Measurements from ENCODE around the gene PYCARD. TPM values are rescaled to one million over a fixed set of nuclear protein-coding genes. Genes with fewer than 3 reads are reported as not detected.
A peak's percentile ranks its signal among the peaks of the same experiment; 100 is the strongest.
"Not testable (repeated sequence)": the region's sequence is repeated elsewhere in the genome, so short reads cannot be mapped to it uniquely, and the experiment has no call there.

PYCARD gene
- total and polyA plus RNA-seq, 7 donors, result 21.0 to 120 (median 24.6) TPM

- Histone ChIP-seq H3K27ac (peak within 1 kb of the TSS; percentile 93 to 99 (median 98)), H3K4me3 (peak within 1 kb of the TSS; percentile 77 to 94 (median 92)), H3K27me3 (no peaks in the 10 kb centered on the region), H3K9me3 (no peaks in the 10 kb centered on the region), H3K36me3 (peaks cover 13 to 27% (median 24%) of the 10 kb centered on the region in 4 donors), H3K4me1 (peaks cover 0 to 42% (median 40%) of the 10 kb centered on the region in 4 donors)
- peak; percentile 96 for DNase-seq
- TF ChIP-seq POLR2AphosphoS5 (IDR thresholded peaks at IDR 0.05) (peak; percentile 100), CTCF (IDR thresholded peaks at IDR 0.05) (no peak), EP300 (IDR thresholded peaks at IDR 0.05) (no peak), POLR2A (IDR thresholded peaks at IDR 0.05) (peak; percentile 97)
- intact Hi-C loops (cut with DNase I), result loop anchor here (1.0 to 10.0 kb wide), 3 partner anchors 38 to 695 kb away; partner anchors contain the start of genes ZNF267 and ZNF843
- 0 to 1% methylated on average over 69 of the region's 69 CpGs for WGBS, 2 donors
Observed at GRCh38 chr16:31179747-31180459, 22.7 kb downstream of the PYCARD start, which contains the start of gene FUS. Gene FUS (plus strand): TSS chr16:31180139. CDS start chr16:31180215, 76 bp downstream.

GRCh38 chr16:31179219-31179746 lies 23.3 kb downstream of the PYCARD start:
- Histone ChIP-seq H3K4me1 (peaks cover 0 to 42% (median 40%) of the 10 kb centered on the region in 4 donors), H3K27ac (peak overlapping the region; percentile 93 to 99 (median 98)), H3K9me3 (no peaks in the 10 kb centered on the region), H3K36me3 (peaks cover 10 to 21% (median 18%) of the 10 kb centered on the region in 4 donors), H3K4me3 (peak overlapping the region; percentile 77 to 94 (median 92)), H3K27me3 (no peaks in the 10 kb centered on the region)
- 1 to 2% methylated on average over 27 of the region's 27 CpGs for WGBS, 2 donors
- no peak for DNase-seq
- TF ChIP-seq POLR2AphosphoS5 (IDR thresholded peaks at IDR 0.05), result peak in 1 of 4 donors; percentile 26
- no peak for TF ChIP-seq EP300 (IDR thresholded peaks at IDR 0.05)
- intact Hi-C loops (cut with DNase I), result loop anchor here (5.0 kb wide), 1 partner anchor 263 kb away; the partner anchor contains the start of gene ZNF843

- H3K27ac ChIP-seq, result no peak overlapping the region
- no peaks in the 10 kb centered on the region for H3K9me3 ChIP-seq
- 50 to 76% methylated on average over 3 of the region's 3 CpGs for WGBS, 2 donors
- no peak for DNase-seq
- H3K36me3 ChIP-seq, result no peaks in the 10 kb centered on the region
- no peak for TF ChIP-seq EP300 (IDR thresholded peaks at IDR 0.05)
- TF ChIP-seq POLR2A (IDR thresholded peaks at IDR 0.05), result no peak
- TF ChIP-seq CTCF (IDR thresholded peaks at IDR 0.05), result no peak
- TF ChIP-seq POLR2AphosphoS5 (IDR thresholded peaks at IDR 0.05), result no peak
- no peak overlapping the region for H3K4me3 ChIP-seq
- peaks cover 0 to 23% (median 20%) of the 10 kb centered on the region in 4 donors for H3K4me1 ChIP-seq
- no peaks in the 10 kb centered on the region for H3K27me3 ChIP-seq
- intact Hi-C loops (cut with DNase I), result loop anchor here (5.0 kb wide), 1 partner anchor 265 kb away; the partner anchor contains the start of gene ZNF843
Observed at GRCh38 chr16:31177136-31177535, 25.4 kb downstream of the PYCARD start.

GRCh38 chr16:31170048-31170447 lies 32.5 kb downstream of the PYCARD start:
- no CpG with 5 or more reads among the region's 2 CpGs for WGBS, 2 donors
- not testable (repeated sequence) for H3K9me3 ChIP-seq

GRCh38 chr16:31168848-31169247 lies 33.7 kb downstream of the PYCARD start:
- no peaks in the 10 kb centered on the region for H3K9me3 ChIP-seq
- WGBS, 2 donors, result 46 to 76% methylated on average over 2 of the region's 2 CpGs
- DNase-seq, result no peak
- intact Hi-C loops (cut with DNase I), result no loop called here
- H3K27me3 ChIP-seq, result no peaks in the 10 kb centered on the region
- H3K4me3 ChIP-seq, result no peak overlapping the region
- H3K27ac ChIP-seq, result no peak overlapping the region
- no peaks in the 10 kb centered on the region for H3K4me1 ChIP-seq
- no peaks in the 10 kb centered on the region for H3K36me3 ChIP-seq
- no peak for TF ChIP-seq POLR2A (IDR thresholded peaks at IDR 0.05)
- TF ChIP-seq POLR2AphosphoS5 (IDR thresholded peaks at IDR 0.05), result no peak
- TF ChIP-seq CTCF (IDR thresholded peaks at IDR 0.05), result no peak
- no peak for TF ChIP-seq EP300 (IDR thresholded peaks at IDR 0.05)

More at GRCh38 chr16:31170048-31170447, 32.5 kb downstream of the PYCARD start:
- H3K36me3 ChIP-seq; H3K4me3 ChIP-seq; intact Hi-C loops (cut with DNase I); H3K27ac ChIP-seq; H3K4me1 ChIP-seq; DNase-seq; H3K27me3 ChIP-seq: not testable (repeated sequence)
